HL-60 (cell line): Measurements from ENCODE around the gene ELMOD3.

Experiments
- CTCF ChIP-seq: IDR thresholded peaks from one replicate; pipeline ENCODE4 v1.5.1; 2011; ENCODE audit warnings: low read length, control low read depth, inconsistent platforms; ENCODE audit not compliant: insufficient read depth
- GABPA ChIP-seq: IDR thresholded peaks from 2 replicates; pipeline ENCODE4 v1.6.1; 2012; ENCODE audit warnings: low read depth
- POLR2AphosphoS5 ChIP-seq: IDR thresholded peaks from 2 replicates; pipeline ENCODE4 v1.6.1; 2012; ENCODE audit warnings: low read depth

GRCh38 chr2:85434696-85435095 lies 80.1 kb downstream of the ELMOD3 start:
- TF ChIP-seq CTCF (no peak), GABPA (no peak), POLR2AphosphoS5 (no peak)
